Measurements from ENCODE around the gene PCBP3.
"Not testable (repeated sequence)": the region's sequence is repeated elsewhere in the genome, so short reads cannot be mapped to it uniquely, and the experiment has no call there.

Gene PCBP3

GRCh38 chr21:45828580-45829570 lies 185.3 kb downstream of the PCBP3 start:
- no peak for ATAC-seq
- DNase-seq, result no peak
- peaks cover 0 to 11% of the 10 kb centered on the region in 2 donors for H3K9me3 Mint-ChIP-seq
- H3K4me1 Mint-ChIP-seq, result peaks cover 26% of the 10 kb centered on the region
- no peak overlapping the region for H3K27ac Mint-ChIP-seq
- H3K4me3 Mint-ChIP-seq, result no peak overlapping the region
- peaks cover 10% of the 10 kb centered on the region for H3K27me3 Mint-ChIP-seq

DNA sequence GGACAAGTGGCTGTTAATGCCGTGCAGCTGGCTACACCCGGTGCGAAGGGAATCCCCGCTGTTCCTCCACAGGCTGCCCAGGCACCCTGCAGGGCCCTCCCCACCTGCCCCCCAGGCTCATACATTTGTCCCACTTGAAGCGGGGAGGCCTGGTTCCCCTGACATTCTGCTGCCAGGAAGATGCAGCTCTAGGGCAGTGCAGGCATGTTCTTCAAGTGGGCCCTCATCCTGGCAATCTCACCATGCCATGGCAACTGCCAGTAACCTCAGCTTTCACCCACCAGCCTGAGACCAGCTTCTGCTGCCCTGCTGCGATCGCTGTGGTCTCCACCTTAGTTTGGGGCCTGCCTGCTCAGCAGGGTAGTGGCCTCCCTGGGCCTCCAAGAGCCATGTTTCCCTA lies 186.1 kb downstream of the PCBP3 start:
- Mint-ChIP-seq H3K27ac (no peak overlapping the region), H3K9me3 (peaks cover 0 to 11% of the 10 kb centered on the region in 2 donors), H3K4me3 (no peak overlapping the region), H3K27me3 (peaks cover 9% of the 10 kb centered on the region), H3K4me1 (peaks cover 26% of the 10 kb centered on the region)
- ATAC-seq (no peak), DNase-seq (no peak)

GRCh38 chr21:45830221-45830640 lies 186.7 kb downstream of the PCBP3 start:
- no peak for DNase-seq
- no peak overlapping the region for H3K4me3 Mint-ChIP-seq
- peaks cover 3% of the 10 kb centered on the region for H3K27me3 Mint-ChIP-seq
- no peak overlapping the region for H3K27ac Mint-ChIP-seq
- no peak for ATAC-seq
- H3K4me1 Mint-ChIP-seq, result peaks cover 26% of the 10 kb centered on the region
- peaks cover 0 to 11% of the 10 kb centered on the region in 2 donors for H3K9me3 Mint-ChIP-seq

DNA sequence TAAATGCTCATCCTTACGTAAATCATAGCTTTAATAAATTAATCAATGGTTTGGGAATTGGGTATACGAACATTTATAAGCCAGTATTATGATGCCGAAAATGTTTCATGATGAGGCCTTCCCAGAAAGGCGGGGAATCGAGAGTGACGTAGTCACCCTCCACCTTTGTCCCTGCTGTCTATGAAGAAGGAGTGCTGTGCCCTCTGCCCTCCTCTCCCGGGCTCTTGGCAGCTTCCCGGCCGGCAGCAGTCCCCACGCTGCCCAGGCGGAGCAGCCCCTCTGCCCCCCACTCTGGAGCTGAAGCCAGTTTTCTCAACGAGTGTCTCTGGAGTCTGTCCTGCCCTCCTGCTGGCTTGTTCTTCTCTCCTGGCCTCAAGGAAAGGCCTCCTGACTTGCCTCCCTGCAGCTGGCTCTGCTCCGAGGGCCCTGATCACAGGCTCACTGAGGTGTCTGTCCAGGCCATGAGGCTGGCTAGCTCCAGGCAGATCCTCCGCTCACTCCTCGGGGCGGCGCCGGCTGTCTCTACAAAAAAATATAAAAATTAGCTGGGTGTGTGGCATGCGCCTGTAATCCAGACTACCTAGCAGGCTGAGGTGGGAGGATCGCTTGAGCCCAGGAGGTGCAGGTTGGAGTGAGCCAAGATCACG lies 187.3 kb downstream of the PCBP3 start:
- peaks cover 26% of the 10 kb centered on the region for H3K4me1 Mint-ChIP-seq
- H3K27me3 Mint-ChIP-seq, result no peaks in the 10 kb centered on the region
- peak overlapping the region; percentile 65 to 85 for H3K27ac Mint-ChIP-seq
- no peak for ATAC-seq
- peaks cover 0 to 11% of the 10 kb centered on the region in 2 donors for H3K9me3 Mint-ChIP-seq
- no peak for DNase-seq
- no peak overlapping the region for H3K4me3 Mint-ChIP-seq

DNA sequence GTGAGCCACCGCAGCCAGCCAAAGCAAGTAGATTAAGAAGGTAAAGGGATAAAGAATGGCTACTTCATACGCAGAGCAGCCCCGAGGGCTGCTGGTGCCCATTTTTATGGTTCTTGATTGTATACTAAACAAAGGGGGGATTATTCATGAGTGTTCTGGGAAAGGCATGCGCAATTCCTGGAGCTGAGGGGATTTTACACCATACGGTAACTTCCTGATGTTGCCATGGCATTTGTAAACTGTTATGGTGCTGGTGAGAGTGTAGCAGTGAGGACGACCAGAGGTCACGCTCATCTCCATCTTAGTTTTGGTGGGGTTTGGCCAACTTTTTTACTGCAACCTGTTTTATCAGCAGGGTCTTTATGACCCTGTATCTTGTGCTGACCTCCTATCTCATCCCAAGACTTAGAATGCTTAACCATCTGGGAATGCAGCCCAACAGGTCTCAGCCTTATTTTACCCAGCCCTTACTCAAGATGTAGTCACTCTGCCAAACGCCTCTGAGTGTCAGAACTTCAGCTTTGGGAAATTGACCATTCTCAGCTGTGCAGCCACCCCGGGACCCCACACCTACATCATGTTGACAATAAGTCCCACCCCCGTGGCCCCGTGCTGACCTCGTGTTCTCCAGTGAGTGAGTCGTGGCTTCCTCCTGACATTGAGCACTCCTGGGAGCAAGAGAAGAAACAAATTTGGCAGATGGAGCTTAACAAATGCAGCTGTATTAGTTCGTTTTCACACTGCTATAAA lies 188.6 kb downstream of the PCBP3 start:
- DNase-seq (no peak), ATAC-seq (no peak)
- Mint-ChIP-seq H3K27ac (no peak overlapping the region), H3K4me3 (no peak overlapping the region), H3K4me1 (peaks cover 22% of the 10 kb centered on the region), H3K27me3 (no peaks in the 10 kb centered on the region), H3K9me3 (peaks cover 0 to 11% of the 10 kb centered on the region in 2 donors)

GRCh38 chr21:45832741-45833235 lies 189.3 kb downstream of the PCBP3 start:
- not testable (repeated sequence) for DNase-seq, H3K27me3 Mint-ChIP-seq, H3K27ac Mint-ChIP-seq, ATAC-seq, H3K4me3 Mint-ChIP-seq
- Mint-ChIP-seq H3K4me1 (peaks cover 16% of the 10 kb centered on the region), H3K9me3 (peaks cover 0 to 11% of the 10 kb centered on the region in 2 donors)

- Mint-ChIP-seq H3K4me3 (no peak overlapping the region), H3K27ac (peak overlapping the region in 1 of 2 donors; percentile 11), H3K9me3 (peaks cover 0 to 11% of the 10 kb centered on the region in 2 donors), H3K27me3 (no peaks in the 10 kb centered on the region), H3K4me1 (peaks cover 12% of the 10 kb centered on the region)
- ATAC-seq, result no peak
- DNase-seq, result no peak
Measured at GRCh38 chr21:45833414-45833813, 189.9 kb downstream of the PCBP3 start.

- H3K9me3 Mint-ChIP-seq, result peaks cover 0 to 11% of the 10 kb centered on the region in 2 donors
- H3K4me1 Mint-ChIP-seq, result peaks cover 12% of the 10 kb centered on the region
- DNase-seq, result no peak
- H3K27ac Mint-ChIP-seq, result no peak overlapping the region
- ATAC-seq, result no peak
- H3K4me3 Mint-ChIP-seq, result no peak overlapping the region
- no peaks in the 10 kb centered on the region for H3K27me3 Mint-ChIP-seq
Measured at GRCh38 chr21:45834026-45834715, 190.6 kb downstream of the PCBP3 start.

- no peak for DNase-seq
- ATAC-seq, result no peak
- Mint-ChIP-seq H3K27me3 (no peaks in the 10 kb centered on the region), H3K27ac (no peak overlapping the region), H3K4me3 (no peak overlapping the region), H3K9me3 (peaks cover 0 to 11% of the 10 kb centered on the region in 2 donors), H3K4me1 (peaks cover 12% of the 10 kb centered on the region)
Measured at GRCh38 chr21:45834821-45835293, 191.3 kb downstream of the PCBP3 start.

DNA sequence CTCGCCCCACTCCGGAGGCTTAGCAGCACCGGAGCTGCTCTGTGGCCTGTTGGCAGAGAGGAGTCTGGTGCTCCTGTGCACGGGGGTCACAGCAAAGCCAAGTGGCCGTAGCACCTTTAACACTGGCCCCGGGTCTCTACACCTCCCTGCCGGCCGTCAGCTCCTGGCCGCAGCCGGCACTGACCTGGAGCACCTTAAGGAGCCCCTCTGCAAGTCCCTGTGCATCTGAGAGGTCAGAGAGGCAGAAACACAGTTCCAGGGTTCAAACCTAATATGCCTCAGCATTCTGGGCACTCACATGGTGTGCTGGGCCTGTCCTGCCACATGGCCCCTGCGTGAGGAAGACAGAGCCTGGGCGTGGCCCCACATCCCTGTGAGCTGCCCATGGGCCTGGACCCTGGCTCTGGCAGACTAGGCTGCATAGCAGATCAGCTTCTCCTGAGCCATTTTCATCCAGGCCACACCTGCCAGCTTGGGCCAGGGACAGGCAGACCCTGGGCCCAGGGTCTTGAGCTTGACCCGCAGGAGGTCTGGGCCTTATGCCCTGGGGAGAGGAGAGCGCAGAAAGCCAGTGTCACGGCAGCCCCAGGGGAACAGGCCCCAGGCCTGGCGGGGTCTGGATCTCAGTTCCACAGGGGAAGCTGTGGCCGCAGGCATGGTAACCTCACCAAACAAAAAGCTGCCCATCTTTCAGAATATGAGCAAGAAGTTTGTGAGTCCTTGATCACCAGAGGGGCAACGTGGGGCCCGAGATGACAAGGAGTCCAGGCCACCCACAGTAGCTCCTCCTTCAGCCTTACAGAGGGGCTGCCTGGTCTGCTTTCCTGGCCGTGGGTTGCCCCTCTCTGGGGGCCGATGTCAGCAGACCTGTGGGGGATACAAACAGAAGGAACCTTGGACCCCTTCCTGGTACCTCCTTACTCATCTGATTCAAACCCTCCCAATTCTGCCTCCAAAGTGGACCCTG lies 192.1 kb downstream of the PCBP3 start:
- no peak for ATAC-seq
- Mint-ChIP-seq H3K4me3 (no peak overlapping the region), H3K27ac (no peak overlapping the region), H3K9me3 (peaks cover 0 to 11% of the 10 kb centered on the region in 2 donors), H3K4me1 (peaks cover 12% of the 10 kb centered on the region), H3K27me3 (no peaks in the 10 kb centered on the region)
- DNase-seq, result no peak

- Mint-ChIP-seq H3K4me1 (peaks cover 12% of the 10 kb centered on the region), H3K27me3 (no peaks in the 10 kb centered on the region), H3K4me3 (no peak overlapping the region), H3K27ac (no peak overlapping the region), H3K9me3 (peaks cover 4 to 16% of the 10 kb centered on the region in 2 donors)
- ATAC-seq (no peak), DNase-seq (no peak)
Measured at GRCh38 chr21:45836268-45836655, 192.7 kb downstream of the PCBP3 start.

- DNase-seq, result no peak
- no peak for ATAC-seq
- Mint-ChIP-seq H3K27me3 (no peaks in the 10 kb centered on the region), H3K27ac (no peak overlapping the region), H3K4me3 (no peak overlapping the region), H3K4me1 (peaks cover 8% of the 10 kb centered on the region), H3K9me3 (peaks cover 6 to 22% of the 10 kb centered on the region in 2 donors)
Measured at GRCh38 chr21:45836694-45837670, 193.5 kb downstream of the PCBP3 start.

DNA sequence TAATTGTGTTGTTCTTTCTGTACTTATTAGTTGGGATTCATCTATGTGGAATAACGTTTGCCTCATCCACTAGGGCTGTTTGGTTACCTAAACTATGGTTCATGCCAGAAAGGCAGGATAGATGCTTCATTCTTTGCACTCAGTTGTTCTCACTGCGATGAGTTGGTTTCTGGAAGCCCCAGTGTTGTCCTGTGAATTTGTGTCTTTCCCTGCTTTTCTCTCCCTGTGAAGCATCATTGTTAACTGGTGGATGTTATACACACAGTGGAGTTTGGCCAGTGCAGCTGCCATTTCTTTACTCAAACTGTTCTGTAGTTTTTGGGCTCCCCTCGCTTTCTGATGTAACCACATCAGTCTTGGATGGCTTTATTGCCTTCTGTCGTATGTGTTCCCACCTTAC lies 194.4 kb downstream of the PCBP3 start:
- H3K27ac Mint-ChIP-seq, result no peak overlapping the region
- no peaks in the 10 kb centered on the region for H3K4me1 Mint-ChIP-seq
- DNase-seq (no peak), ATAC-seq (no peak)
- no peak overlapping the region for H3K4me3 Mint-ChIP-seq
- H3K9me3 Mint-ChIP-seq, result peaks cover 6 to 13% of the 10 kb centered on the region in 2 donors
- no peaks in the 10 kb centered on the region for H3K27me3 Mint-ChIP-seq

Measured in stimulated activated naive CD8-positive, alpha-beta T cell treated with anti-CD3 and anti-CD28 coated beads, Interleukin-15, amount 100 ng/mL, for 72 hours (primary cell).